K562 (cell line): ENCODE data around the gene HAGHL. TPM values are rescaled to one million over a fixed set of nuclear protein-coding genes. Genes with fewer than 3 reads are reported as not detected.
A peak's percentile ranks its signal among the peaks of the same experiment; 100 is the strongest.

ENCODE experiments used
- ATAC-seq: fragments of 200-7000 bp; cut with Tn5 transposase; 3 replicates; pipeline ENCODE4 v1.9.1; 2020; ENCODE audit warnings: moderate library complexity
- BruUV-seq: library from RNA; stranded (reverse); fragments of 400-500 nt; replicated peaks from 2 replicates; lab custom pipeline; 2021; lab: Mats Ljungman, UMichigan
- CTCF ChIA-PET: fragments of 300-600 bp; formaldehyde crosslinking; extraction: SDS; loops from one replicate; lab custom pipeline; 2021; ENCODE audit warnings: low intra/inter-chr PET ratio; lab: Yijun Ruan, JAX
- POLR2A ChIA-PET: fragments of 300-600, 350-650 bp; sonication (Branson Sonifier 250); formaldehyde crosslinking; extraction: SDS; loops from one replicate; lab custom pipeline; 2021; ENCODE audit warnings: antibody characterized with exemption, inconsistent platforms; lab: Yijun Ruan, JAX
- DNase-seq, 4 experiments: peaks; one replicate each; pipeline versions ENCODE4 v3.0.0 to v3.0.0-alpha.2; 2011 to 2018; ENCODE audit warnings: low spot score in 3 of 4, mixed read lengths in 3 of 4; ENCODE audit errors: extremely low read depth in 1 of 4
- FAIRE-seq: peaks from 2 replicates; lab custom pipeline; 2011; peaks lifted over from hg19 to GRCh38; lab: Jason Lieb, UNC
- H2AFZ ChIP-seq: 2 replicates; pipeline ENCODE4 v1.6.0; 2011; ENCODE audit warnings: low read depth, low read length, control low read depth, inconsistent platforms
- H3K27ac ChIP-seq: fragments of 200-600 bp; 3 replicates; pipeline ENCODE4 v1.8.0; 2011; ENCODE audit warnings: low read depth, mild to moderate bottlenecking, control low read depth, inconsistent platforms, low read length, moderate library complexity, mixed read lengths; ENCODE audit errors: extremely low read depth
- H3K27me3 ChIP-seq, 2 experiments: fragments of 300-600 bp in 1 of 2; 2 replicates in 1 of 2; 3 replicates in 1 of 2; pipeline versions ENCODE4 v1.6.0 to v1.8.0; 2011; ENCODE audit warnings: inconsistent platforms in 2 of 2, low read length in 2 of 2, mild to moderate bottlenecking in 1 of 2, mixed read lengths in 1 of 2, moderate library complexity in 1 of 2; ENCODE audit not compliant: control insufficient read depth in 2 of 2, insufficient read depth in 2 of 2
- H3K36me3 ChIP-seq: fragments of 300-600 bp; 3 replicates; pipeline ENCODE4 v1.8.0; 2011; ENCODE audit warnings: mild to moderate bottlenecking, low read length, inconsistent platforms; ENCODE audit not compliant: control insufficient read depth, insufficient read depth
- H3K4me1 ChIP-seq, 2 experiments: fragments of 200-600 bp in 1 of 2; replicated peaks in 1 of 2; 2 replicates in 1 of 2; 3 replicates in 1 of 2; pipeline versions ENCODE4 v1.5.1 to v1.8.0; 2011; ENCODE audit warnings: inconsistent platforms in 2 of 2, low read length in 2 of 2, mild to moderate bottlenecking in 1 of 2, mixed read lengths in 1 of 2, moderate library complexity in 1 of 2; ENCODE audit not compliant: control insufficient read depth in 2 of 2, insufficient read depth in 2 of 2
- H3K4me2 ChIP-seq: 2 replicates; pipeline ENCODE4 v1.6.1; 2011; ENCODE audit warnings: low read length, control low read depth, inconsistent platforms, mixed read lengths; ENCODE audit not compliant: insufficient read depth
- H3K4me3 ChIP-seq: fragments of 200-600 bp; sonication (generic), shearing (Covaris generic); 2 replicates; pipeline ENCODE4 v1.5.1; 2016; ENCODE audit warnings: control low read depth, inconsistent platforms
- H3K79me2 ChIP-seq: fragments of 200-600 bp; 3 replicates; pipeline ENCODE4 v1.8.0; 2011; ENCODE audit warnings: low read length, inconsistent platforms; ENCODE audit not compliant: control insufficient read depth, insufficient read depth
- H3K9ac ChIP-seq, 2 experiments: 2 replicates each; pipeline versions ENCODE4 v1.6.0 to v1.6.1; 2011; ENCODE audit warnings: low read depth in 2 of 2, low read length in 2 of 2, control low read depth in 1 of 2, inconsistent platforms in 1 of 2, mild to moderate bottlenecking in 1 of 2, mixed read lengths in 1 of 2; ENCODE audit not compliant: insufficient read depth in 1 of 2
- H3K9me1 ChIP-seq: one replicate; pipeline ENCODE4 v1.6.0; 2011; ENCODE audit warnings: inconsistent platforms, mild to moderate bottlenecking, low read length, moderate library complexity; ENCODE audit not compliant: control insufficient read depth, insufficient read depth
- H3K9me3 ChIP-seq: replicated peaks from 2 replicates; pipeline ENCODE4 v1.5.1; 2011; ENCODE audit warnings: low read depth, low read length, inconsistent platforms; ENCODE audit not compliant: control insufficient read depth, insufficient read depth
- H4K20me1 ChIP-seq: replicated peaks from 2 replicates; pipeline ENCODE4 v1.6.1; 2011; ENCODE audit warnings: low read length, inconsistent platforms, mixed read lengths; ENCODE audit not compliant: control insufficient read depth, insufficient read depth
- BCOR ChIP-seq: fragments of 450-650 bp; IDR thresholded peaks from 2 replicates; pipeline ENCODE4 v1.6.1; 2016
- CEBPB ChIP-seq: fragments of 450-650 bp; IDR thresholded peaks from 2 replicates; pipeline ENCODE4 v1.6.1; 2016; ENCODE audit warnings: missing genetic modification characterization, missing compliant biosample characterization
- CHAMP1 ChIP-seq: fragments of 450-650 bp; IDR thresholded peaks from 2 replicates; pipeline ENCODE4 v1.6.1; 2016; ENCODE audit warnings: mild to moderate bottlenecking
- CREM ChIP-seq: IDR thresholded peaks from 2 replicates; pipeline ENCODE4 v1.6.1; 2014; ENCODE audit warnings: antibody characterized with exemption, low read depth
- ETS2 ChIP-seq: IDR thresholded peaks from 2 replicates; pipeline ENCODE4 v1.6.1; 2016; ENCODE audit warnings: borderline replicate concordance, missing genetic modification characterization, mild to moderate bottlenecking, moderate library complexity, missing compliant biosample characterization; ENCODE audit not compliant: poor library complexity, severe bottlenecking
- ETV6 ChIP-seq, 3 experiments: fragments of 150-350 bp in 1 of 3; sonication (generic) in 1 of 3; formaldehyde crosslinking in 1 of 3; IDR thresholded peaks; 2 replicates each; pipeline versions ENCODE4 v1.6.1 to v1.8.0; 2014 to 2022; ENCODE audit warnings: borderline replicate concordance in 2 of 3, low read depth in 2 of 3, antibody characterized with exemption in 1 of 3, low read length in 1 of 3, mild to moderate bottlenecking in 1 of 3, missing genetic modification reagents in 1 of 3
- GABPB1 ChIP-seq: sonication (generic); formaldehyde crosslinking; IDR thresholded peaks from 2 replicates; pipeline ENCODE4 v1.8.0; 2022; ENCODE audit warnings: mild to moderate bottlenecking, missing genetic modification reagents
- KDM1A ChIP-seq, 2 experiments: fragments of 450-650 bp; IDR thresholded peaks; 2 replicates each; pipeline ENCODE4 v1.6.1; 2016; ENCODE audit warnings: mild to moderate bottlenecking in 2 of 2
- NFIX ChIP-seq: fragments of 250-450 bp; sonication (Bioruptor Pico); IDR thresholded peaks from 2 replicates; pipeline ENCODE4 v1.4.0; 2020; ENCODE audit warnings: low read depth, mild to moderate bottlenecking, moderate library complexity
- NFXL1 ChIP-seq: fragments of 450-650 bp; formaldehyde crosslinking; IDR thresholded peaks from 2 replicates; pipeline ENCODE4 v1.4.0; 2021; ENCODE audit warnings: mild to moderate bottlenecking
- PTBP1 ChIP-seq: fragments of 200-400 bp; formaldehyde crosslinking; IDR thresholded peaks from 2 replicates; pipeline ENCODE4 v1.6.1; 2017; ENCODE audit warnings: low read depth, low read length
- RBM34 ChIP-seq: fragments of 200-400 bp; formaldehyde crosslinking; IDR thresholded peaks from 2 replicates; pipeline ENCODE4 v1.6.1; 2018; ENCODE audit warnings: low read length, borderline replicate concordance; ENCODE audit not compliant: insufficient read depth
- SIX5 ChIP-seq, 2 experiments: IDR thresholded peaks; 2 replicates each; pipeline ENCODE4 v1.6.1; 2011; ENCODE audit warnings: low read length in 2 of 2, borderline replicate concordance in 1 of 2, low read depth in 1 of 2, mild to moderate bottlenecking in 1 of 2, moderate library complexity in 1 of 2; ENCODE audit not compliant: insufficient read depth in 1 of 2
- SMARCB1 ChIP-seq: IDR thresholded peaks from 2 replicates; pipeline ENCODE4 v1.6.1; 2011; ENCODE audit warnings: improper control_type of control experiment, low read depth; ENCODE audit not compliant: insufficient read length
- ZBTB12 ChIP-seq: fragments of 250-450 bp; sonication (Bioruptor Pico); IDR thresholded peaks from 2 replicates; pipeline ENCODE4 v1.4.0; 2020
- ZBTB8A ChIP-seq: fragments of 450-650 bp; IDR thresholded peaks from 2 replicates; pipeline ENCODE4 v1.6.1; 2018; ENCODE audit warnings: mild to moderate bottlenecking, moderate library complexity; ENCODE audit not compliant: partially characterized antibody
- ZFP36 ChIP-seq: fragments of 150-350 bp; IDR thresholded peaks from 2 replicates; pipeline ENCODE4 v1.6.1; 2018; ENCODE audit warnings: low read length, low read depth; ENCODE audit not compliant: partially characterized antibody
- ZKSCAN8 ChIP-seq: fragments of 200-800 bp; sonication (Bioruptor generic); IDR thresholded peaks from 2 replicates; pipeline ENCODE4 v1.6.1; 2016; ENCODE audit warnings: missing genetic modification characterization, missing compliant biosample characterization
- WGBS: fragments of 100-300 bp; shearing (Covaris generic); methylation state at CpG from one replicate; pipeline ENCODE4 v1.1.6; 2016; ENCODE audit warnings: low coverage, mixed read lengths; ENCODE audit not compliant: insufficient coverage; ENCODE audit errors: missing lambda C conversion rate; 5-methylcytosine and 5-hydroxymethylcytosine counted together
- in situ Hi-C: fragments of 300-500 bp; cut with MboI; formaldehyde crosslinking; loops from 4 replicates; pipeline ENCODE4 v1.15.0; 2018; ENCODE audit warnings: inconsistent platforms, mixed read lengths
- intact Hi-C: fragments of 100-400 bp; cut with micrococcal nuclease; formaldehyde crosslinking; loops from 2 replicates; pipeline ENCODE4 v1.14.2; 2022
- polyA plus RNA-seq, 8 experiments: library from polyadenylated mRNA; depleted of rRNA in 4 of 8; stranded (reverse) in 5 of 8; unstranded in 3 of 8; fragments of >200 nt; fragmentation: Nextera tagmentation in 2 of 8; fragmentation: Illumina TruSeq in 1 of 8; extraction: Ambion mirVana in 2 of 8; extraction: Trizol in 1 of 8; gene quantifications; 2 replicates each; pipeline versions ENCODE4 v1.2.1 to v1.2.3, GENCODE V29; 2011 to 2014; ENCODE audit warnings: inconsistent platforms in 1 of 8, missing spikeins in 1 of 8
- total RNA-seq, 7 experiments: library from RNA; depleted of rRNA in 6 of 7; stranded (reverse); fragments of >200 nt in 6 of 7; fragmentation: Illumina TruSeq in 2 of 7; extraction: Trizol in 2 of 7; gene quantifications; 2 replicates each; pipeline versions ENCODE4 v1.2.1 to v1.2.3, GENCODE V29; 2011 to 2021; ENCODE audit warnings: low replicate concordance in 1 of 7

The HAGHL gene
- total and polyA plus RNA-seq, 9 of the 15 experiments (the other 6 are each of a cell fraction or from before 2014, with no cell fraction given): 0.31 to 83.4 (median 20.7) TPM

- peak overlapping the region; percentile 55; the same call in 1 of the 2 replicates for H2AFZ ChIP-seq
- TF ChIP-seq ZFP36: peak; percentile 98
- TF ChIP-seq SIX5 (IDR thresholded peaks at IDR 0.05; ENCODE audit: borderline replicate concordance in 1 of 2, insufficient read depth in 1 of 2, low read depth in 1 of 2, low read length in 2 of 2): no peak
- TF ChIP-seq KDM1A (IDR thresholded peaks at IDR 0.05): peak in 1 of 2 experiments; percentile 26; a peak in 1 of 4 replicates
- no peak for TF ChIP-seq ZKSCAN8 (CRISPR knock-in tag)
- no peak for TF ChIP-seq ETV6 (IDR thresholded peaks at IDR 0.05; ENCODE audit: borderline replicate concordance in 1 of 2, low read depth in 2 of 2, low read length in 1 of 2)
- no peak for TF ChIP-seq ETV6 (CRISPR knock-in tag; IDR thresholded peaks at IDR 0.05; ENCODE audit: borderline replicate concordance)
- TF ChIP-seq CREM: no peak
- no peak for TF ChIP-seq NFXL1 (CRISPR knock-in tag)
- TF ChIP-seq PTBP1: 0 out of 2 replicates have a peak, but pooled peaks have one; percentile 41
- no peak for TF ChIP-seq ZBTB8A
- TF ChIP-seq CHAMP1: no peak
- no peak for TF ChIP-seq SMARCB1
- TF ChIP-seq CEBPB: no peak
- no peak for TF ChIP-seq ZBTB12
- TF ChIP-seq BCOR: peak; percentile 46; the same call in 1 of the 2 replicates
- no peak for TF ChIP-seq RBM34
- no peak for TF ChIP-seq GABPB1 (CRISPR knock-in tag)
- TF ChIP-seq ETS2 (tag): no peak
- TF ChIP-seq NFIX (CRISPR knock-in tag): no peak
Measured at GRCh38 chr16:751152-752006, 24.5 kb downstream of the HAGHL start.

More at GRCh38 chr16:751152-752006, 24.5 kb downstream of the HAGHL start:
- Histone ChIP-seq H3K79me2 (no peaks in the 10 kb centered on the region), H3K4me2 (no peak overlapping the region), H3K27ac (no peak overlapping the region), H3K36me3 (no peaks in the 10 kb centered on the region), H3K9me1 (no peaks in the 10 kb centered on the region), H3K4me1 (peaks cover 6 to 22% of the 10 kb centered on the region in 2 experiments; a peak in 3 of 5 replicates), H3K27me3 (no peaks in the 10 kb centered on the region), H4K20me1 (no peaks in the 10 kb centered on the region), H3K9me3 (no peaks in the 10 kb centered on the region), H3K4me3 (no peak overlapping the region), H3K9ac (peak overlapping the region in 1 of 2 experiments; percentile 31; a peak in 1 of 4 replicates)
- CTCF ChIA-PET: no interaction called here
- POLR2A ChIA-PET: interaction anchor here (0.6 to 1.4 kb wide), 4 partner anchors 8 to 346 kb away, joined by 3 to 5 read pairs (median 4); partner anchors contain the start of genes CIAO3 and MSLN
- no peak for ATAC-seq
- in situ Hi-C loops: no loop called here
- intact Hi-C loops: no loop called here
- no peak for DNase-seq
- BruUV-seq: no TSS peak
- WGBS: 32% methylated on average over 28 of the region's 39 CpGs
- no peak for FAIRE-seq
